HL-60 (cell line): ENCODE results near the gene ATOSB.

Source experiments
- POLR2AphosphoS5 ChIP-seq: IDR thresholded peaks from 2 replicates; pipeline ENCODE4 v1.6.1; 2012; ENCODE audit warnings: low read depth
- TF ChIP-seq, protein P1 (sequence below): IDR thresholded peaks from 2 replicates; pipeline ENCODE4 v1.6.1; 2012; ENCODE audit warnings: low read depth; ENCODE audit not compliant: insufficient replicate concordance
- TF ChIP-seq, protein P2 (sequence below): IDR thresholded peaks from one replicate; pipeline ENCODE4 v1.5.1; 2011; ENCODE audit warnings: low read length, control low read depth, inconsistent platforms; ENCODE audit not compliant: insufficient read depth

DNA sequence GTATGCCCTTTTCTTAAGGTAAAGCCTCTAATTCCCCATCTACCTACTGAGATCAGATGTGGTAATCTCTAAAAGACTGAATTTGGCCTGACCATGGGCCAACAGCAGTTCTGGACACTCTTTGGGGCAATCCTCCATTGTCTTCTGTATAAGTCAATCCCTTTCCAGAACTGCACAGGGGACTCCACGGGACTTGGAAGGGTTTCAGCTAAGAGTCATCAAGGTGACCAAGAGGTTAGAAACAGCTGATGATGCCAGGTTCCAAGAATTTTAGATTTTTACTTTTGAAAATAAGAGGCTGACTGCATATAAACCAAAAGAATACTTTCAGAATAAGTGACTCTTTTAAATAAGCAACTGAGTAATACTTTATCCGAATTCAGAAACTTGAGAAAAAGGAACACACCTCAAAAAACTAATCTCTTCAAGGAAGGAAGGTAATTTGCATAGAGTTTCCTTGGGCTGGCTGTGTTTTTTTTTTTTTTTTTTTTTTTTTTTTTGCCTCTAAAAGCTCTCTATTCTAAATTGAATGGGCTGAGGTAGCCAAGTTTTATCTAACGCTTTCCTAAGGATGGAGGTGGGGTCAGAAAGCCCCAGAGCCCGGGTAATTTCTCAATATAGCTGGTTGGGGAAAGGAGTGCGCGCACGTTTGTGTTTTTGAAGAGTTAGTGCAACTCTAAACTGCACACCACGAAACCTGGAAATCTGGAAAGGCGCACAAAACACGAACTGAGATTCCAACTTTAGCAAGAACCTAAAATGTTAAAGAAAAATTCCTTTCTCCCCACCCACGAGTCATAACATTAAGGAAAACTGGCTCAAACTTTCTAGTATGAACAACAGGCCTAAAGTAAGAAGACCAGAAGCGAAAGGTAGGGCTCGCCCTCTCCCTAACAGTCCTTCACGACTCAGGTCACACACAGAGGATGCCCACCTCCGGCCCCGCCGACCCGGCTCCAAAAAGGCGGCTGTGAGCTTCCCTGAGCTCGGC, 44.5 kb downstream of the ATOSB start:
- TF ChIP-seq, protein P1, sequence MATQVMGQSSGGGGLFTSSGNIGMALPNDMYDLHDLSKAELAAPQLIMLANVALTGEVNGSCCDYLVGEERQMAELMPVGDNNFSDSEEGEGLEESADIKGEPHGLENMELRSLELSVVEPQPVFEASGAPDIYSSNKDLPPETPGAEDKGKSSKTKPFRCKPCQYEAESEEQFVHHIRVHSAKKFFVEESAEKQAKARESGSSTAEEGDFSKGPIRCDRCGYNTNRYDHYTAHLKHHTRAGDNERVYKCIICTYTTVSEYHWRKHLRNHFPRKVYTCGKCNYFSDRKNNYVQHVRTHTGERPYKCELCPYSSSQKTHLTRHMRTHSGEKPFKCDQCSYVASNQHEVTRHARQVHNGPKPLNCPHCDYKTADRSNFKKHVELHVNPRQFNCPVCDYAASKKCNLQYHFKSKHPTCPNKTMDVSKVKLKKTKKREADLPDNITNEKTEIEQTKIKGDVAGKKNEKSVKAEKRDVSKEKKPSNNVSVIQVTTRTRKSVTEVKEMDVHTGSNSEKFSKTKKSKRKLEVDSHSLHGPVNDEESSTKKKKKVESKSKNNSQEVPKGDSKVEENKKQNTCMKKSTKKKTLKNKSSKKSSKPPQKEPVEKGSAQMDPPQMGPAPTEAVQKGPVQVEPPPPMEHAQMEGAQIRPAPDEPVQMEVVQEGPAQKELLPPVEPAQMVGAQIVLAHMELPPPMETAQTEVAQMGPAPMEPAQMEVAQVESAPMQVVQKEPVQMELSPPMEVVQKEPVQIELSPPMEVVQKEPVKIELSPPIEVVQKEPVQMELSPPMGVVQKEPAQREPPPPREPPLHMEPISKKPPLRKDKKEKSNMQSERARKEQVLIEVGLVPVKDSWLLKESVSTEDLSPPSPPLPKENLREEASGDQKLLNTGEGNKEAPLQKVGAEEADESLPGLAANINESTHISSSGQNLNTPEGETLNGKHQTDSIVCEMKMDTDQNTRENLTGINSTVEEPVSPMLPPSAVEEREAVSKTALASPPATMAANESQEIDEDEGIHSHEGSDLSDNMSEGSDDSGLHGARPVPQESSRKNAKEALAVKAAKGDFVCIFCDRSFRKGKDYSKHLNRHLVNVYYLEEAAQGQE = no peak
- TF ChIP-seq, protein P2, sequence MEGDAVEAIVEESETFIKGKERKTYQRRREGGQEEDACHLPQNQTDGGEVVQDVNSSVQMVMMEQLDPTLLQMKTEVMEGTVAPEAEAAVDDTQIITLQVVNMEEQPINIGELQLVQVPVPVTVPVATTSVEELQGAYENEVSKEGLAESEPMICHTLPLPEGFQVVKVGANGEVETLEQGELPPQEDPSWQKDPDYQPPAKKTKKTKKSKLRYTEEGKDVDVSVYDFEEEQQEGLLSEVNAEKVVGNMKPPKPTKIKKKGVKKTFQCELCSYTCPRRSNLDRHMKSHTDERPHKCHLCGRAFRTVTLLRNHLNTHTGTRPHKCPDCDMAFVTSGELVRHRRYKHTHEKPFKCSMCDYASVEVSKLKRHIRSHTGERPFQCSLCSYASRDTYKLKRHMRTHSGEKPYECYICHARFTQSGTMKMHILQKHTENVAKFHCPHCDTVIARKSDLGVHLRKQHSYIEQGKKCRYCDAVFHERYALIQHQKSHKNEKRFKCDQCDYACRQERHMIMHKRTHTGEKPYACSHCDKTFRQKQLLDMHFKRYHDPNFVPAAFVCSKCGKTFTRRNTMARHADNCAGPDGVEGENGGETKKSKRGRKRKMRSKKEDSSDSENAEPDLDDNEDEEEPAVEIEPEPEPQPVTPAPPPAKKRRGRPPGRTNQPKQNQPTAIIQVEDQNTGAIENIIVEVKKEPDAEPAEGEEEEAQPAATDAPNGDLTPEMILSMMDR = no peak
- no peak for TF ChIP-seq POLR2AphosphoS5
